Activated effector memory CD4-positive, alpha-beta T cell treated with Interleukin-2 at 50 U/mL for 16 hours (primary cell): ENCODE measurements around the gene RNU1-3.
"Not testable (repeated sequence)": the region's sequence is repeated elsewhere in the genome, so short reads cannot be mapped to it uniquely, and the experiment has no call there.

Experiments used
- DNase-seq: peaks from one replicate; pipeline ENCODE4 v3.0.0-alpha.2; 2020

The RNU1-3 gene

DNA sequence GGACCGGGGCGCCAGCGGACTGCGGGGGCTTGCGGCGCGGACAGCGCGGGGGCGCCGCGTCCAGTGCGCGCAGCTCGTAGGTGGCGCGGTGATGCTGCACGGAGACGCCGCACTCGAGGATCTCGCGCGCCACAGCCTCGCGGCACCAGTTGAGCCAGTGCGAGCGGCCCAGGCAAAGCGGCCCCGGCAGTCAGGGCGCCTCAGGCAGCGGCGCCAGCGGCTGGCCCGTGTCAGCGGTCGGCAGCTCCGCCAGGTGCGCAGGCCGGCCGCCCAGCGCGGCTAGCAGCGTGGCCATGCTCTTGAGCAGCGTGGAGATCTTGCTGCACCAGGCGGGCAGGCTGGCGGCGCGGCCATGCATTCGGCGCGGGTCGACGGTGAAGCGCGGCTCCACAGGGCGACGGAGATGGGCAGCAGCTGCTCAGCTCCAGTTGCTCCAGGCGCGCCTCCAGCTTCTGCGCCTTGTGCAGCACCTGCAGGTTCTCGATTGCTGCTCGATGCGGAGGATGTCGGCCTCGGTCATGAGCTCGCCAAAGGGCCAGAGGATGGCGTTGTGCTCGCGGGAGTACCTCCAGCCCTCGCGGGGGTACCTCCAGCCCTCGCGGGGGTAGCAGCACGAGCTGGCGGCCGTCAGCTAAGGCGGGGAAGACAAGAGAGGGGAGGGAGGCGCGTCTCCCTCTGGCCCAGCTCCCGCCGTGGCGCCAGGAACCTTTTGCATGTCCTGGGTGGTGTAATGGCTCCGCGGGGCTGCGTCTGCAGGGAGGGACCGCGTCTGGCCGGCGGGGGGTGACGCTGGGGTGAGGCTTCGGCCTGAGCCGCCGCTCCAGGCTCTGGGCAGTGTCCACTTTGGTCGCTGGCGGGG lies 26.9 kb upstream of the RNU1-3 start:
- DNase-seq = not testable (repeated sequence)

DNA sequence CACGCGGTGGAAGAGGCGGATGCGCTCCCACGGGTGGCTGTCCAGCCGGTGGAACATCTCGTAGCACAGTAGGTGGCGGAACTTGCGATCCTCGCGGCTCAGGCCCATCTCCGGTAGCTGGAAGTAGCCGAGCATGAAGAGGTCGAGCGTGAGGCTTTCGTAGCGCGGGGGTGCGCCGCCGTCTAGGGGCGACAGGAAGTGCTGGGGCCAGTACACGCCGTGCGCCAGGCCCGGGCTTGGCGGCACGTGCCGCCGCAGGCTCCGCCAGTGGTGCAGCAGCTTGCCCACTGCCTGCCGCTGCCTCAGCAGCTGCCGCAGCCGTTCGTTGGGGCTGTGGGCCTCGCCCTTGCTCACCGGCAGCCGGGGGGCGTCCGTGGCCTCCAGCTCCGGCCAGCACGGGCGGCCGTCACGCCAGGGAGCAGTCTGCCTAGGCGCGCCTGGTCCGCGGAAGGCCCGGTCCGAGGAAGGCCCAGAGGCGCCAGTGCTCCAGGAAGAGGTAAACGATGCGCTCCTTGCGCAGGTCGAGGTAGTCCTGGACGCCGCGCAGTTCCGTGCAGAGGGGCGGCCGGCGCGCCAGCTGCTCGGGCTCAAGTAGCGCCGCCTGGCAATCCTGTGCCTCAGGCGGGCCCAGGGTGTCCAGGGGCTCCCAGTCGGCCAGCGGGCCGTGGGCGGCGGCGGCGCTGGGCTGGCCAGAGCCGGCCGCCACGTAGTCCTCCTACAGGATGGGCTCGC lies 26.1 kb upstream of the RNU1-3 start:
- DNase-seq = not testable (repeated sequence)

DNA sequence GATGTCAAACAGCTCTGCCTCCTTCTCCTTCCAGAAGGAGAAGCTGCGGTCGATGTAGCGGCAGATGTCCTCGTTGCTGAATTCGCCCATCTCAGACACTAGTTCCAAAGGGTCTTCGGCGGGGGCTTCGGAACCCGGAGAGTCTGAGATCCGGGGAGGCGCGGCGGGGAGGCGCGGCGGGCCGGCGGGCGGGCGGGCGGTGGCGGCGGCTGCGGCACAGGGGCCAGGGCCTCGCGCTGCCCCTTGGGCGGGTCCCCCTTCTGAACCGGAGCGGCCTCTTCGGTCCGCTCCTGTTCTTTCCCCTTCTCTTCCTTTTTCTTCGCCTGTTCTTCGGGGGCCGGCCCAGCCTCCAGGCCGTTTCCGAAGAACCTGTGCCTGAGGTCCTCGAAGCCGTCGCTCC lies 25.5 kb upstream of the RNU1-3 start:
- not testable (repeated sequence) for DNase-seq

DNA sequence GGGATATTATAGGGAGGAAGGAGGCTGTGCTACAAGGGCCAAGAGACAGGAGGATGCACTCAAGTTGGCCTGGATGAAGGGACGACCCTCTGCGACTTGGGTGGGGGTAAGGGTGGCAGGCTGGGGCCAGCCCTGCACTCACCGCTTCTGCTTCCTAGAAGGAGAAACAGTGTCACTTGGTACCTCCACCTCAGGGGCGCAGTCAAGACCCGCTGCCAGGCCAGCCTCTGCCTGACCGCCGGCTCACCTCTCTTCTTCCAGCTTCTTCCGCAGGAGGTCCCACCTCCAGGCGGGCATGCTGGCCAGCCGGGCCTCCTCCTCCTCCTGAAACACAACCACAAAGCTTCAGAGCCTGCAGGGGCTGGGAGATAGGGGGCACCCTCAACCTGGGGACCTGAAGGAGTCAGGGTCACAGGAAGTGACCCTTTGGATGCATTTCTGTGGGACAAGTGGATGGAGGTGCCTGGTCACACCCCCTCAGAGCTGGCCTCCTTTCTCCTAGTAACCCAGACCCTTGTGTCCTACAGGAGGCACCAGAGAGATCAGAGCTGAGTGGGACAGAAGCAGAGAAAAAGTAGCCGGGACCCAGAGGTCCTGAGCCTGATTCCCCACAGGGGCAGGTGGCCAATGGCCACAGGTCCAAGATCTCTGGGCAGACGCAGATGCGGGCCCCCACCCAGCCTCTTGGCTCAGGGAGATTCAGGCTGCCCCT lies 24.4 kb upstream of the RNU1-3 start:
- not testable (repeated sequence) for DNase-seq

DNA sequence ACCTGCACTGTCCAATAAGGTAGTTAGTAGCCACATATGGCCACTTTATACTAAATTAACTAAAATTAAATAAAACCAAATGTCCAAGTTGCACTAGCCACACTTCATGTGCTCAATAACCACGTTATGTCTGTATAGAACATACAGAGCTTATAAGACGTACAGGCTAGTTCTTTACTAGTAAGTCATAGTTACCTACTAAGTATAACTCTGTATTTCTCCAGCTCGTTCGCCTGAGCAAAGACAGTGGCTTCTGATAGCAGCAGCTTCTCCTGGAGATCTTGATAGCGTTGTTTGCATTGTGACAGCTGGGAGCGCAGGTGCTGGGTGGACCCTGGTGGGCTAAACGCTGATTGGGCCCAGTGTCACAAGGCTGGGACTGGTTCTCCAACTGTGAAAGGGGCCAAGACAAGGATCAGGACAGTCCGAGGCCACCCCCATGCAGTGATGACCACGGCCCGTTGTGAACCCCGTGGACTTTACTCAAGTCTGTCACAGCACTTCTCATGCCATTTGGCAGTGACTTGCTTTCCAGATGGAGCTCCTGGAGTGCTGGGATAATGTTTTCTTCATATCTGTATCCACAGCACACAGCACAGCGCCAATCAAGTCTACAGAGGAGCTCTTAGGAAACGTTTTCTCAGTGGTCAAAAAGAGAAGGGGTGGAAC lies 20.5 kb upstream of the RNU1-3 start:
- DNase-seq = not testable (repeated sequence)

DNA sequence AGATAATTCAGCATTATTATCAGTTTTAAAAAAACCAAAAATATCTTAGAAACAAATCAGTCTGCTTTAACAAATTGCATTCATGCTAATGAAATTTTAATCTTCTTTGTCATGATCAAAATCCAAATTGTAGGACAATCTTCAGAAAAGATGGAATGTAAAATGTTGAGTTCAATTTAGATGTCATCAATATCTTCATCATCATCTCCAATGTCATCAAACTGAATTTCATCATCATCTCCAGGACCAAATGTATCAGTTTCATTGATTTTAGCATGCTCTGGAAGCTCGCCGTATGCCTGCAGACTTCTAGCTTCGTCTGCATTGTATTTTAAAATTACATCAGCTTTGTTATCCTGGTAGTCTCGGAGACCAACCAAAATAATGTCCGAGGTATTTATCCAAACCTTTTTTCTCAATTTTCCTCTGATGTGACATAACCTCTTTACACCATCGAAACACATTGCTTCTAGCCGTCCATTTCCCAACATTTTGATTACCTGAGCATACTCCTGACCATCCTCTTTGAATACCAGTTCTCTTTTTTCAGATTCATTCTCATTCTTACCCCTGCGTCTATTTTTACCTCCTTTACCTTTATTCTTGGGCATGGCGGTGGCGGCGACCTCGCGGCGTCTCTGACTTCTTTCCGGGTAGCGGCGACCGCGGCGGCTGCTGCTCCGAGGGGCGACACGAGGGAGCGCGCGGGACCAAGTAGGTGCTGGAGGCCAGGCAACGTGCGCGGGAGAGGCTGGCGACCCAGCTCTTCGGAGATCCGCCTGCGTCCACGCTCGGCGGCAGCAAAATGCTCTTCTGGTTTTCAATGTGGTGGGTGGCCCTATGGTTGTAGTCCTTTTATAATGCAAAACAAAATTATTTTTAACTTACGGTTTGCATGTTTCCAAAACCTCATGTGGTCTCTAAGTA lies 19.0 kb upstream of the RNU1-3 start:
- not testable (repeated sequence) for DNase-seq

DNA sequence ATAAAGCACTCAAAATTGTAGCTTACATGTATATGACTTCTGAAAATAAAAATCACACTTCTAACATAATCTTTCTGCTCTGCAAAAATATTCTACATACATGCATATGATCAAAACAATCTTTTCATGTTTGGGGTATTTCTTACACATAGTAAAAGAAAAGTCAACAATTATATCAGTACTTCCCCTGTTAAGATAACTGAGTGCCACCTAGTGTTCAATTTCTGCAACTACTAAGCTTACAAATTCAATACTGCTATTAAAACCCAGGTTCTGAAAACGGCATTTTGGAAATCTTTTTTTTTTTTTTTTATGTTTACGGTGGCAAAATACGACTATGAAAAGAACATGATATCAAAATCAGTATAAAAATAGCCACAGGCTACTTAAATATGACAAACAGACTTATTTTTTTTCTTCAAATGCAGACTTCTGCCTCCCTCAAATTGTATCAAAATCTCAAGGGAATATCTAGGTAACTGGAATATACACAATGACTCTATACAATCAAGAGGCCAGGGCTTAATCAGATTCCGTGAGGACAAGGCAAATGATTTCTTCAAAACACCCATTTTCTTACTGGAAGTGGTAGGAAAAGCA lies 18.1 kb upstream of the RNU1-3 start:
- not testable (repeated sequence) for DNase-seq

DNA sequence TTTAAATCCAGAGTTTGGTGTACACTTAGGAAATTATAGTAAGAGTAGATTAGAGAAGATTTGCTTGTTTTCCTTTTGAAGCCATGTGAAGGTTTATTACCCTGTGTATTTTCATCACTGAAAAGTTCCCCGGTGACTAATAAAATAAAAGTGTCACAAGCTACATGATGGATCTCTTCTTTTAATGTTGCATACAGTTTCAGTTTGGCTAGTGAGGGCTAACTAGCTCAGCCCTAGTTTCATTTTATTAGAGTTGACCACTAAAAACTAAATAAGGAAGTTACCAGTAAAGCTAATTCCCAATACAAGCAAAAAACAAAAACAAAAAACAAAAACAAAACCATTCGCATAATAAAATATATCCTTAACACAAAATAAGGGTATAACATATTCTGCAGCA lies 17.4 kb upstream of the RNU1-3 start:
- DNase-seq = not testable (repeated sequence)

DNA sequence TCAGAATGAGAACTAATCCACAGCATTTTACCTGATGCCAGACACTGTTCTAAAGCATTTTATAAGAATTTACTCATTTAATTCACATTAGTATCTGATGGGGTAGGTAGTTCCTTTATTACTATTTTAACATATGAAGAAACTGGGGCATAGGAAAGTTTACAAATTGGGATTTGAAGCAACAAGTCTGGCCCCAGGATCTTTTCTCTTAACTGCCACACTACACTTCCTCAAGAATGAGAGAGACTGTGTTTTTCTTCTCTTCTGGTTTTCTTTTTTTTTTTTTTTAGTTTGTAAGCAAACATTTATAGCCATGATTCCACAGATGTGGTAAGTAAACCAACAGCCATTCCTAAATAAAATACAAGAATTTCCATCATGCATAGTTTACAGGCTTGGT lies 16.1 kb upstream of the RNU1-3 start:
- DNase-seq = not testable (repeated sequence)

DNA sequence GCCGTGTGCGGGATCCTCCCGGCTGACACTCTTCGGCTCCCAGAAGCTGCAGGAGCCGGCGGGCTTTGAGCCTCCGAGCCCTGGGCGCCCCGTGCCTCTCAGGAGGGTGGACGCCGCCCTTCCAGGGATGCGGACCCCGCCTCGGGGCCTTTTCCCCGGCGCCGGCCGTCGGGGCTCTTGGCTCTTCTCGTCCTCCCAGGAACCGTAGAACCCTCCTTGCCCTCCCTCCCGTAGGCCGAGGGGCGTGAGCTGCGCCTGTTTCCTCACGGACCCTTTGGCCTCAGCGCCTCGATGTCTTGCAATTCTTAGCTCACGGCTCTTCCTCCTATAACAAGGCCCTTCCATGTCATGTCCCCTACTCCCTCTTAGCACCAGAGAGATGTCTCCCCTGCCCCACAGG lies 13.6 kb upstream of the RNU1-3 start:
- not testable (repeated sequence) for DNase-seq

DNA sequence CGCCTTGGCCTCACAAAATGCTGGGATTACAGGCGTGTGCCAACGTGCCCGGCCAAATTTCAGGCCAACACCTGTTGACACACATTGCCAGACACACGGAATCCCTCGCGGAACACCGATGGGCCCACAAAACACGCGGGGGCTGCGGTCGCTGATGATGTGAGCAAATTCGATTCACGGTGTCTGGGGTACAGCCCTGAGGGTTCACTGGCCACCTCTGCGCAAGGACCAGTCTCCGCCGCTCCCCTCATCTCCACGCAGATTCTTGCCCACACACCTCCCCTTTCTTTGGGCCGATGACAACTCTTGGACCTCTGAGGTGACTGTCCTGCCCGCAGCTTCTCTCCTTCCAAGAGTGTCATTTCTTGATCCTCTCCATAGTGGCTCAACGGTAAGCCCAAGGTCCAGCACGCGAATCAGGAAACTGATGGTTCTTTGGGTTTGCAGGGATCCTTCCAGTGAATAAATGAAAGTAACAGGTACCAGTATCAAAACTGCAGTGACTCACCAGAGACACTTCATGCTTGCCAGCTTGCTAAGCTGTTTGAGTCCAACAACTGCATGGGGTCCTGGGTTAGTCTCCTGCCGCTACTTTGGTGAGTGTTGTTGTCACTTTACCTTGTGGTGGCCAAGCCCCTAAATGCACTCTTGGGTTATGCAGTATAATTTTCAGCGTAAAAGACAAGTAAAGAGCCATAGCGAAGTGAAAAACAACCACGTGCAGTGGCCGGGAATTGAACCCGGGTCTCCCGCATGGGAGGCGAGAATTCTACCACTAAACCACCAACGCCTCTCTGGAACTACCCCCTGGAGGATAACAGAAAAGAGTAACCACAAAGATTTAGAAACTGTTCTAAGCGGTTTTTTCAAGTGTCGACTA lies 11.0 kb upstream of the RNU1-3 start:
- DNase-seq = no peak

DNA sequence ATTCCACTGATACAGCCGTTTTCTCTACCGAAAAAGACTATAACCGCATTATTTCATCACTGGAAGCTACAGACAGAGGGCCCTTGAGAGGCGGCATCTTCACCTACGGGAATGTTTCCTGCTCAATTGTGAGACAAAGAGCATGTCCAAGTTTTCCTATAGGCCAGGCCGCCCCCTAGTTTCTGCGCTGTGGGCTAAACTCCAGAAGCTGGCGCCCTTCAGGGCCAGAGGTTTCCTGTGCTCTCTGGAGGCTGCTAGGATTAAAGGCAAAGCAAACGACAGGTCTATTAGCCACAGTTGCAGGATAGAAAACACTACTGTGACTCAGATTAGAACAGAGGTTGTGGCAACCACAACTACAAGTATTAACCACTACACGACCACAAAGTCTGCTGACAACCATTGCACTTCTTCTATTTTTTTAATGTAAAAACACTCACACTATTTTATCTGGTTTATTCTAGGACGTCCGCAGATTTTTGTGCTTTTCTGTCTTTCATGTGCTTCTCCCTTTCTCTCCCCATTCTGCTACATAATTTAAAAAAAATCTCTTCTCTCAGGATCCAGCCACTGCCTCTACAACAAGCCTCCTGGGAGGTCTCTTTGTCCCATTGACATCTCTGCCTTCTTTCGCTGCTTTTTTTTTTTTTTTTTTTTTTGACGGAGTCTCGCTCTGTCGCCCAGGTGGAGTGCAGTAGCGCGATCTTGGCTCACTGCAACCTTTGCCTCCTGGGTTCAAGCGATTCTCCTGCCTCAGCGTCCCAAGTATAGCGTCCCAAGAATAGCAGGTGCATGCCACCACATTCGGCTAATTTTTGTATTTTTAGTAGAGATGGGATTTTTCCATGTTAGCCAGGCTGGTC lies 10.1 kb upstream of the RNU1-3 start:
- DNase-seq = not testable (repeated sequence)

DNA sequence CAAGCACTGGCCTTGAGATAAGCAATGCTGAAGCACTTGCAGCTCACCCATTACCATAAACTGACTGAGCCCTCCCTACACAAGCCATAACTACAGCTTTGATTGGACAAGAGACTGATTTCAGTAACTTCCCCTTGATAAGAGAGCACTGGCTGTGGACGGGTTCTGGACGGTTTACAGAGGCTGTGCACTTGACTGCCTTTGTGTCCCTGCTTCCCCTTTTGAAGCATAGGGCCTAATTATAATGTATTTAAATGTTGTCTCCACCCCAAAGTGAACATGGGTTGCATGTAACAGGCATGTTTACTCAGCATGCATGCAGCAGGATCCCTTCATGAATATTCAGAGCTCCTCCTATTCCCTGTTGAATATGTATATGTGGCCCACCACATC lies 8.4 kb upstream of the RNU1-3 start:
- not testable (repeated sequence) for DNase-seq

DNA sequence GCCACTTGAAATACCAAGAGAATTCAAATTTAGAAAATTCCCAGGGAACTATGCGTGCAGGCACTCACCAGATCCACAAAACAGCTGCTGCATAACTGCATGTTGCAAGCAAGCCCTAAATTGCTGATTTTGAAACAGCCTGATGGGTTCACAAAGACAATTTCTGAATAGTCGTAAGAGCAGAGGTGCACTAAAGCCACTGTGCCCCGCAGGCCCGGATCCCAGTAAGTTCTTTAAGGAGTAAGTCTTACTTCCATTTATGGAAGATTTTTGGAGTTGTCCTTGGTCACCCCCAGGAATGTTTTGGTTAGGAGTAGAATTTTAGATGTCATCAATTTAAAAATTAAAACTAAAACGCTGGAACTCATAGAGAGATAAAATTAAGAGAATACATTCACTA lies 7.2 kb upstream of the RNU1-3 start:
- DNase-seq = not testable (repeated sequence)

DNA sequence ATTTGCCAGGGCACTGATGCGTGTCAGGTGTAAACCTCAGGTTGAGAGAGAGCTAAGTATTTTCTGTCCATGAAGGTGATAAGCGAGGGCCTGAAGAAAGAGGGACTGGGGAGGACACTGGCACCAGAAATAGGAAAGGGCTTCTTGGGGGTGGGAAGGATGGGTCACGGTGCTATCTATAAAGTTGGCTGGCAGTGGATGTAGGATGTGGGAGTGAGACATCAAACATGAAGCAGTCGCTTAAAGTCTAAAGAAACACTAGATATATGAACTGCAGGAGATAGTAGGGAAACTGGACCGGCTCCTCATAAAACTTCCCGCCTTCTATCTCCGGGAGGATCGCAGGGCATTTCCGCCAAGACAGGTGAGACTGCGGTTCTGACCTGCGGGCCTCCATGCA lies 912 bp downstream of the RNU1-3 start:
- not testable (repeated sequence) for DNase-seq

DNA sequence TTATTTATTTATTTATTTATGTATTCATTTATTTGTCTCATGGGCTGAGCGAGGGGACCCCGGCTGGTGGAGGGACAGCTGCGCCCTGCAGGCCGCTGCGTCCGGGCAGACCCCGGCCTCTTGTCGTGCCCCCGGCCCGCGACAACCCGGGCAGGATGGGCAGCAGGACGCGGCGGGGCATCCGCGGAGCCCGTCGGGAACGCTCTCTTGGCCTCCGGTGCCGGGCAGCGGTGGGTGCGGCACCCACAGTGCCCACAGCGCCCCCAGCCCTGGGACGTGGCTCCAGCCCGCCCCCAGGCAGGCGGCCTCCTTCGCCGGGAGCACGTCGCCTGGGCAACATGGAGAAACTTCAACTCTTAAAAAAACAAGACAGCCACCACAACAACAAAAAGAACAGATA lies 8.5 kb downstream of the RNU1-3 start:
- DNase-seq = not testable (repeated sequence)

DNA sequence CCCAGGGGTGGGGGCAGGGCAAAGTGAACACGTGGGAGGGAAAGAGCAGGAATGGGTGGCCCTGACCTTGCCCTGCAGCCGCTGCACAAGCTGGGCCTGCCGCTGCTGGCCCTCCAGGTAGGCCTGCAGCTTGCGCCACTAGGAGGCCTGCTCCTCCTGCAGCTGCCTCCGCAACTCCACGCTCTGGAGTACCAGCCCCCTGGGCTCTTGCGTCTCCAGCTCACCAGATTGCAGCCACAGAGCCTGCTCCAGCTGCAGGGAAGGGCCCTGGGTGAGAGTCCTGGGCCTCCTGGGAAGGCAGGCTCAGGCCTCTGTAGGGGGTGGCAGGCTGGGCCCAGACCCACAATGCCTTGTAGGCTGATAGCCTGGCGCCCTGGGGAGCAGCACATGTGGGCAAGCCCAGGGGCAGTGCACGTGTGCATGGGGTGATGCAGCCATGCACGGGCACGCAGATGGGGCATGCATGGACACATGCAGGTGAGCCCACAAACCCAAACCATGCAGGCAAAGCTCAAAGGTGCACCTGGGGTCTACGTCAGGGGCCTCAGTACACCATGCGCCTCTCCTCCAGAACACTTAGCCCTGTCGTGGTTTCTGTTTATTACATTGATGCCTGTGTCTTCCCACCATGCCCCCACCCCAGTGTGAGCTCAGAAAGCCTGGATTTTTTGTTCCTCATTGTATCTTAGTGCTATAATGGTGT lies 9.6 kb downstream of the RNU1-3 start:
- DNase-seq = not testable (repeated sequence)

DNA sequence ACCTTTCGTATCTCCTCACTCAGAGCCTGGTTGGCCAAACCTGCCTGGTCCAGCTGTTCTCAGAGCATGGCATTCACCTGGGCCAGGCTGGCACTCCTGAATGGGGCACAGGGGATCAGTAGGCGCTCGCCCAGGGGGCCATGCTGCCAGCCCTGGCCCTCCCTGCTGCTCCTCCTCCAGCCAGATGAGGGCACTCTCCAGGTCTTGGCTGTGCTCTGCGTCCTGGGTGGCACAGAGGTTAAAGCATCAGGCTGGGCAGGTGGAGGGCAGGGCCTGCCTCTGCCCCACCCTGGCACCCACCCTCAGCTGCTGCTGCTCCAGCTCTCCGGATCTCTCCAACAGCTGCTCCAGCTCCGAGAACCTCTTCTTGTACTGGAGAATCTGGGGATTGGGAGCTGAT lies 10.2 kb downstream of the RNU1-3 start:
- DNase-seq = not testable (repeated sequence)

DNA sequence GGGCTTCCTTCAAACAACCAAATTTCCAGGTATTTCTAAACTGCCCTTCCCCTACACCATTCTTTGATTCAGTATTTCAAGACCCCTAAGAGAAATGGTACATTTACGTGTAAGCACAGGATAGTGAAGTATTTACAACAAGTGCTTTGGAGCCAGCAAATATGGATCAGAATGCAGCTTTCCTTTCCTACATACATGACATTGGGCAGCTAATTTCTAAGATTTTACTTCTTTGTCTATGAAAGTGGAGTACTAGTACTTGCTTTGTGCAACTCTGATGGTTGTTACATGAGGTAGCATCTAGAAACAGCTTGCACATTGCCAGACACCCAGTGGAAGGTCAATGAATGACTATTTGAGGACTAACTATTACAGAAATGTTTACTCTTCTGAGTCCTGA lies 15.2 kb downstream of the RNU1-3 start:
- not testable (repeated sequence) for DNase-seq
